ENCODE results near the gene CRY2. TPM values are rescaled to one million over a fixed set of nuclear protein-coding genes. Genes with fewer than 3 reads are reported as not detected.
"Not testable (repeated sequence)": the region's sequence is repeated elsewhere in the genome, so short reads cannot be mapped to it uniquely, and the experiment has no call there.

Gene CRY2
- total RNA-seq, 1 donor, result 19.6 TPM

- TF ChIP-seq CTCF (IDR thresholded peaks at IDR 0.05; ENCODE audit: insufficient read depth, low read length), result no peak
- peak overlapping the region; percentile 93 for H3K4me3 ChIP-seq (ENCODE audit: low read depth, low read length)
- no peak for DNase-seq (ENCODE audit: low read depth)
Observed at GRCh38 chr11:45807792-45808238, 39.5 kb upstream of the CRY2 start.

- not testable (repeated sequence) for DNase-seq (ENCODE audit: low read depth); H3K4me3 ChIP-seq (ENCODE audit: low read depth, low read length)
Observed at GRCh38 chr11:45808427-45808826, 38.8 kb upstream of the CRY2 start.

GRCh38 chr11:45809456-45810395 is 37.5 kb upstream of the CRY2 start:
- TF ChIP-seq CTCF (IDR thresholded peaks at IDR 0.05; ENCODE audit: insufficient read depth, low read length), result no peak
- no peak for DNase-seq (ENCODE audit: low read depth)
- no peak overlapping the region for H3K4me3 ChIP-seq (ENCODE audit: low read depth, low read length)

- H3K4me3 ChIP-seq (ENCODE audit: low read depth, low read length), result no peak overlapping the region
- DNase-seq (ENCODE audit: low read depth), result no peak
- TF ChIP-seq CTCF (IDR thresholded peaks at IDR 0.05; ENCODE audit: insufficient read depth, low read length), result no peak
Observed at GRCh38 chr11:45810431-45811108, 36.7 kb upstream of the CRY2 start.

- no peak overlapping the region for H3K4me3 ChIP-seq (ENCODE audit: low read depth, low read length)
- TF ChIP-seq CTCF (IDR thresholded peaks at IDR 0.05; ENCODE audit: insufficient read depth, low read length), result no peak
- DNase-seq (ENCODE audit: low read depth), result no peak
Observed at GRCh38 chr11:45811109-45811435, 36.2 kb upstream of the CRY2 start.

GRCh38 chr11:45811571-45812290 is 35.5 kb upstream of the CRY2 start:
- no peak for DNase-seq (ENCODE audit: low read depth)
- no peak overlapping the region for H3K4me3 ChIP-seq (ENCODE audit: low read depth, low read length)
- TF ChIP-seq CTCF (IDR thresholded peaks at IDR 0.05; ENCODE audit: insufficient read depth, low read length), result no peak

All from fibroblast of the aortic adventitia (primary cell).